ENCODE results near the gene GLRA3.

DNA sequence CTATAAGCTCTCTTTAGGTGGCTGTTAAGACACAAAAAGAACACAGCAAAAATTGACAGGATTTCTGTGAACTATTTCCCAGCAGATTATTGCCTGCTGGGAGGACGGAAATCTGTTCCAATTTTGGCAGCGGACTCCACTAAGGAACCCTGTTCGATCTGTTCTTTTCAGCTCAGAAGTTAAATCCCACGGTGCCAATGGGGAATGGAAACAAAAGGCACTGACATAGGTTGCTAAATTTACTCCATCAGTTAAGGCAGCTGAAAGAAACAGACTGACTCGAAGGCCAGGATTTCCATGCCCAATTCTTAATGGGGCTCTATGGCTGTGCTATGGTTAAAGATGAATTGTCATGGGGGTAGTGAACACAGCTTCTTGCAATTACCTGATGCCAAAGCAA is 180.2 kb downstream of the GLRA3 start:
- TF ChIP-seq EZH2 (IDR thresholded peaks at IDR 0.05; ENCODE audit: low read length, missing control alignments) (no peak), CTCF (conservative IDR thresholded peaks at IDR 0.05 in 1 of 2, IDR thresholded peaks at IDR 0.05 in 1 of 2; ENCODE audit: low read depth in 1 of 2, low read length in 2 of 2) (no peak)
